Daoy (cell line): ENCODE measurements around the gene ABCG8. TPM values are rescaled to one million over a fixed set of nuclear protein-coding genes. Genes with fewer than 3 reads are reported as not detected.
"Not testable (repeated sequence)": the region's sequence is repeated elsewhere in the genome, so short reads cannot be mapped to it uniquely, and the experiment has no call there.

ENCODE experiments used
- DNase-seq: peaks from one replicate; pipeline ENCODE4 v3.0.0-alpha.2; 2015; ENCODE audit warnings: low read depth
- total RNA-seq: library from RNA; depleted of rRNA; stranded (reverse); fragments of >200 nt; shearing (Covaris generic); gene quantifications from 2 replicates; pipeline ENCODE4 v1.2.3, GENCODE V29; 2014; rRNA removed

ABCG8 gene
- total RNA-seq, 1 experiment from 2014 or later = not detected

- DNase-seq = not testable (repeated sequence)
These were observed 72.5 kb downstream of the ABCG8 start for GRCh38 chr2:43911136-43911790.

DNA sequence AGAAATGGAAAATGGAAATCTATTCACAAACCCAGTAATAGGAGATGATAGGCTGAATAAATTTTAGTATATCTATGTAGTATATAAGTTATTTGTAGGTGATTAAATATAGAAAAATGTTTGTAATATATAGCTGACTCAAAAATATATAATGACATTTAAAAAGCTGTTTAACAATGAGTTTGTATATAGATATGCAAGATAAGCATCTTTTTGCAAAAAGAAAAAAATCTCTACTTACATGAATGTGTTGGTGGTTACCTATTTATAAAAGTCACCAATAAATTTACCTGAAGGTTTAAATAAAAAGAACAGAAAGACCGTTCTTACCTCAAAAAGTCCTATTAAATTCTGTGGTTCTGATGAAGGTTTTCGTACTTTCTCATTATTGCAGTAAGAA is 85.7 kb downstream of the ABCG8 start:
- DNase-seq = no peak

- no peak for DNase-seq
These were observed 86.7 kb downstream of the ABCG8 start for GRCh38 chr2:43925431-43925830.

DNA sequence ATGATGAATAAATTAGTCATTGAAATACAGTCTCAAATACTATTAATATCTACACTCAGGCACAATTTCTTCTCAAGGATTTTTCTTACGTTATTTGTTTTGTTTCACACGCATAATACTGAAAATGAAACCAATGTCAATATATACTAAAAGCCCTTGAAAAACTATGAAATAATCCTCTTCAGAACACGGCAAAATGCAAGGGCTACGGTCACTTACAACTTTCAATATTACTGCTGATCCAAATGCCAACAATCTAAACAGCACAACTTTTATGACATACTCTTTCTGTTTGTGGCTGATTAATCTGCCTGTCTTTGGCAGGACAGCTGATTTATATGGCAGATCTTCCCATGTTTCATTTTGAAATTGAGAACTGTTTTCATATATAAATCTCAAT is 88.7 kb downstream of the ABCG8 start:
- no peak for DNase-seq

- no peak for DNase-seq
These were observed 92.5 kb downstream of the ABCG8 start for GRCh38 chr2:43931293-43931692.

Other genes starting within 250 kb of the ABCG8 start
- 29.3 and 30.2 TPM in 2 replicates for gene THADA, start 242.9 kb upstream of the ABCG8 start, total RNA-seq
- gene PLEKHH2, start 201.7 kb upstream of the ABCG8 start, total RNA-seq = 0.51 and 1.2 TPM in 2 replicates
- 0.12 and 1.3 TPM in 2 replicates for gene C1GALT1C1L, start 162.5 kb upstream of the ABCG8 start, total RNA-seq
- gene DYNC2LI1, start 64.9 kb upstream of the ABCG8 start, total RNA-seq = 24.7 and 31.7 TPM in 2 replicates
- gene ABCG5, start 132 bp upstream of the ABCG8 start, total RNA-seq = not detected in 2 replicates
- gene LRPPRC, start 157.0 kb downstream of the ABCG8 start, total RNA-seq = 60.2 and 61.7 TPM in 2 replicates